ENCODE measurements around the gene ZFP3. TPM values are rescaled to one million over a fixed set of nuclear protein-coding genes. Genes with fewer than 3 reads are reported as not detected.
"Not testable (repeated sequence)": the region's sequence is repeated elsewhere in the genome, so short reads cannot be mapped to it uniquely, and the experiment has no call there.

ZFP3 gene
- total and polyA plus RNA-seq, 2 of the 4 experiments (the other 2 are of a cell fraction) = 0.54 to 0.75 TPM

DNA sequence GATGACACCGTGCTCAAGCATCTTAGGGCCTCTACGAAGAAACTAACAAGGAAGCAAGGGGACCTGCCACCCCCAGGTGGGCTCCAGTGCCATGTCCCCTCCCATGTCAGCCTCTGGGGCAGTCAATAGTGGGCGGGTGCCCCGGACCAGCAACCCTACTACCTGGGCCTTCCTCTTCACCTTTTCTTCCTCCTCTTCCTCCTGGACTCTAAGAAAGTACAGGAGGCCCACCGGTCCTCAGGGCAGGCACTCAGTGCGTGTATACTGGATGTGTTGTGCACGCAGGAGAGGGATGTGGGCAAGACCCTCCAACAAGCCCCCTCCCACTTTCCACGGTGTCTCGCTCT is 59.9 kb downstream of the ZFP3 start:
- H3K9ac ChIP-seq (ENCODE audit: low read depth, low read length); CTCF ChIA-PET; H2AK5ac ChIP-seq (ENCODE audit: low read depth, low read length); H2AK9ac ChIP-seq (replicated peaks; ENCODE audit: low read depth, low read length, poor library complexity); H3K23ac ChIP-seq (ENCODE audit: low read depth, low read length); H3K4me1 ChIP-seq (ENCODE audit: control insufficient read depth, insufficient read depth, low read length); H3K14ac ChIP-seq (replicated peaks; ENCODE audit: low read depth, low read length); H3K79me1 ChIP-seq (ENCODE audit: low read depth in 1 of 2, low read length in 2 of 2); H3K9me1 ChIP-seq (ENCODE audit: insufficient read depth, low read length); H3K9me3 ChIP-seq (ENCODE audit: control insufficient read depth, insufficient read depth, low read length); POLR2A ChIA-PET (ENCODE audit: unreplicated experiment); H3K27ac ChIP-seq (ENCODE audit: insufficient read depth, low read length); H4K20me1 ChIP-seq (ENCODE audit: insufficient read depth, low read length); H3K4me2 ChIP-seq (ENCODE audit: low read depth, low read length); H3K27me3 ChIP-seq (ENCODE audit: control insufficient read depth, insufficient read depth, low read length); in situ Hi-C loops (cut with MboI; ENCODE audit: low sequenced_read_pairs); H2BK20ac ChIP-seq (ENCODE audit: low read depth, low read length); H4K8ac ChIP-seq (ENCODE audit: low read depth in 2 of 2, low read length in 2 of 2); dilution Hi-C loops (cut with HindIII; ENCODE audit: low sequenced_read_pairs, unreplicated experiment); ATAC-seq (ENCODE audit: low read depth); H3K56ac ChIP-seq (ENCODE audit: extremely low read depth, insufficient read depth, low read length); H4K91ac ChIP-seq (ENCODE audit: insufficient read depth, low read depth, low read length); H3K4ac ChIP-seq (ENCODE audit: low read depth, low read length); H3K36me3 ChIP-seq (ENCODE audit: control insufficient read depth, insufficient read depth, low read length); H4K5ac ChIP-seq (ENCODE audit: low read depth, low read length); intact Hi-C loops (cut with micrococcal nuclease); H2AFZ ChIP-seq (replicated peaks; ENCODE audit: low read length, poor library complexity); DNase-seq; H3K18ac ChIP-seq (ENCODE audit: low read depth, low read length); H2BK120ac ChIP-seq (ENCODE audit: low read depth, low read length); H2BK5ac ChIP-seq (ENCODE audit: low read depth, low read length, poor library complexity, severe bottlenecking); H2BK15ac ChIP-seq (ENCODE audit: low read depth, low read length); BruUV-seq (replicated peaks); H3K4me3 ChIP-seq (ENCODE audit: insufficient read depth, low read depth, low read length): not testable (repeated sequence)
- WGBS, 2 experiments (ENCODE audit: extremely low coverage in 2 of 2, insufficient read length in 1 of 2) = 94% methylated on average over 3 of the region's 9 CpGs; no CpG with 5 or more reads in 1 of the 2 experiments
